HG02943 (cell line): ENCODE data around the gene SLC6A2.

Experiments used
- ATAC-seq: cut with Tn5 transposase; IDR thresholded peaks from one replicate; pipeline ENCODE4 v1.9.1; 2021; ENCODE audit warnings: mild to moderate bottlenecking, low read depth, moderate library complexity; ENCODE audit not compliant: unreplicated experiment

The SLC6A2 gene

GRCh38 chr16:55668340-55669281 lies 12.8 kb downstream of the SLC6A2 start:
- ATAC-seq = no peak

- ATAC-seq = no peak
Observed at GRCh38 chr16:55671206-55671973, 15.6 kb downstream of the SLC6A2 start.

- no peak for ATAC-seq
Observed at GRCh38 chr16:55671974-55672280, 16.1 kb downstream of the SLC6A2 start.

GRCh38 chr16:55672471-55672870 lies 16.7 kb downstream of the SLC6A2 start:
- ATAC-seq = no peak

GRCh38 chr16:55678161-55678821 lies 22.5 kb downstream of the SLC6A2 start:
- ATAC-seq = no peak

GRCh38 chr16:55682086-55682485 lies 26.3 kb downstream of the SLC6A2 start:
- no peak for ATAC-seq

- no peak for ATAC-seq
Observed at GRCh38 chr16:55685973-55686372, 30.2 kb downstream of the SLC6A2 start.

- ATAC-seq = no peak
Observed at GRCh38 chr16:55686671-55687070, 30.9 kb downstream of the SLC6A2 start.

- ATAC-seq = no peak
Observed at GRCh38 chr16:55687802-55688201, 32.0 kb downstream of the SLC6A2 start.

- ATAC-seq = no peak
Observed at GRCh38 chr16:55690841-55691240, 35.1 kb downstream of the SLC6A2 start.

GRCh38 chr16:55691771-55692170 lies 36.0 kb downstream of the SLC6A2 start:
- ATAC-seq = no peak

GRCh38 chr16:55695595-55695994 lies 39.8 kb downstream of the SLC6A2 start:
- ATAC-seq = no peak

- no peak for ATAC-seq
Observed at GRCh38 chr16:55697867-55698266, 42.1 kb downstream of the SLC6A2 start.

- ATAC-seq = no peak
Observed at GRCh38 chr16:55698331-55698730, 42.5 kb downstream of the SLC6A2 start.

GRCh38 chr16:55698946-55699345 lies 43.2 kb downstream of the SLC6A2 start:
- ATAC-seq = no peak

GRCh38 chr16:55699616-55700015 lies 43.8 kb downstream of the SLC6A2 start:
- no peak for ATAC-seq

- no peak for ATAC-seq
Observed at GRCh38 chr16:55700067-55700466, 44.3 kb downstream of the SLC6A2 start.

GRCh38 chr16:55700961-55701360 lies 45.2 kb downstream of the SLC6A2 start:
- no peak for ATAC-seq

- ATAC-seq = no peak
Observed at GRCh38 chr16:55701442-55702319, 45.9 kb downstream of the SLC6A2 start.
